22Rv1 (cell line): ENCODE data around the gene FEN1.

Source experiments
- ZFX ChIP-seq: fragments of 450-650 bp; IDR thresholded peaks from 2 replicates; pipeline ENCODE4 v1.6.1; 2017; ENCODE audit warnings: antibody characterized with exemption, borderline replicate concordance
- TF ChIP-seq, protein P1 (sequence below): fragments of 450-650 bp; IDR thresholded peaks from 2 replicates; pipeline ENCODE4 v1.5.1; 2017; ENCODE audit warnings: mild to moderate bottlenecking

DNA sequence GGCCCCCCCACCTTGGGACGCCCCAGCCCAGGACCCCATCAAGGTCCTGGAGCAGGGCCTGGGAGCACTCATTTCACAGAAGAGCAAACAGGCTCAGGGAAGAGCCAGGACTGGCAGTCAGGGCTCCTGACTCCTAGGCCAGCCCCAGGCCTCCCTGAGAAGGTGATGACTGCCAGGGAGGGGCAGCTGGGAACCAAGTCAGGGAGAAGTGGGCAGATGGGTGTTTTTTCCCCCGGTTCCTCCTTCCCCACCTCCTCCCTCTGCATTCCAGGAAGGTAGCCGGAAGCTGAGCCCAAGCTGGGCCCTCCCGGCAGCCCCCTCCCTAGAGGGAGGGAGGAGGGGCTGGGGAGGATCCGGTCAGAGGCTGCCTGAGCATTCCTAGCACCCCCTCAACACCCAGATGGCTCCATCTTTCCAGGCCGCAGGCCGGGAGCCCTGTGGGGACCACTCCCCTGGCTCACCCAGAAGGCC, 20.7 kb upstream of the FEN1 start:
- TF ChIP-seq, protein P1, sequence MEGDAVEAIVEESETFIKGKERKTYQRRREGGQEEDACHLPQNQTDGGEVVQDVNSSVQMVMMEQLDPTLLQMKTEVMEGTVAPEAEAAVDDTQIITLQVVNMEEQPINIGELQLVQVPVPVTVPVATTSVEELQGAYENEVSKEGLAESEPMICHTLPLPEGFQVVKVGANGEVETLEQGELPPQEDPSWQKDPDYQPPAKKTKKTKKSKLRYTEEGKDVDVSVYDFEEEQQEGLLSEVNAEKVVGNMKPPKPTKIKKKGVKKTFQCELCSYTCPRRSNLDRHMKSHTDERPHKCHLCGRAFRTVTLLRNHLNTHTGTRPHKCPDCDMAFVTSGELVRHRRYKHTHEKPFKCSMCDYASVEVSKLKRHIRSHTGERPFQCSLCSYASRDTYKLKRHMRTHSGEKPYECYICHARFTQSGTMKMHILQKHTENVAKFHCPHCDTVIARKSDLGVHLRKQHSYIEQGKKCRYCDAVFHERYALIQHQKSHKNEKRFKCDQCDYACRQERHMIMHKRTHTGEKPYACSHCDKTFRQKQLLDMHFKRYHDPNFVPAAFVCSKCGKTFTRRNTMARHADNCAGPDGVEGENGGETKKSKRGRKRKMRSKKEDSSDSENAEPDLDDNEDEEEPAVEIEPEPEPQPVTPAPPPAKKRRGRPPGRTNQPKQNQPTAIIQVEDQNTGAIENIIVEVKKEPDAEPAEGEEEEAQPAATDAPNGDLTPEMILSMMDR = no peak
- no peak for TF ChIP-seq ZFX
